ENCODE results near the gene PRR30.

Gene PRR30

DNA sequence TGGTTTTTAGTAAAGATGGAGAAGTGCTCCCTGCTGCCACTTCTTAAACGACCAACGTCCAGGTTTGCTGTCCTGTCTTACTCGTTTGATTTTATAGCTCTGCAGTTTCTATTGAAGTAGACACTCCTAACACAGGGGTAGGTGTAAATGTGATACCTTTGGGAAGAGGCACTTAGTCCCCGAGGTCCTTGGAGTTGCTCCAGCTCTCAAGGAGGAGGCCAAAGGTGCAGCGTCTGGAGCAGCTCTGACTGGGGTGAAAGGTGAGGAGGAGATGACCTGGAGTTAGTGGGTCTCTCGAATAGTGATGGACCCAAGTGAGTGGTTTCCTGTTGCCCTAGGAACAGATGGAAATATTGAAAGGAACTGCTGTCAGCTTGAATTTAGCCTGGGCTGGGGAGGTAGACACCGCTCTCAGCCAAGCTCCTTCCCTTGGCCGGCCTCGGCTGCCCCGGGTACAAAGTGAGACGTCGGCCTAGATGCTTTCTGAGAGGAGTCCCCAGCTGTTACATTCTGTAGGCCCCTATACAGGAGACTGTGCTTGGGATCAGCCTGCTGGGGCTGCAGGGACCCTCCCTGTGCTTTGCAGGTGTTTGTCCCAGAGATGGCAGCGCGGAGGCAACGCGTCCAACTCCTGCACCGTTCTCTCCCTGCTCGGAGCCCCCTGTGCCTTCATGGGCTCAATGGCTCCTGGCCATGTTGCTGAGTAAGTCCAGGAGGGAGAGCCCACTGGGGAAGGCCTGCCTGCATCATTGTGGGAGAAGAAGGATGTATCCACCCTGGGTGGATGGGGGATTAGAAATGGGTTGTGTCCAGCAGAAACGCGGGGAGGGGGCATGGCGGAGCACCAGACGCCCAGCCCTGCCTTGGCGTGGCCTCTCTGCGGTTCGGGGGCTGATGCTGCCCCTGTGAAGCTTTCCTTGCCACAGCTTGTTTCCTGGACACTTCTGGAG, 47.2 kb downstream of the PRR30 start:
- H3K4me3 ChIP-seq (ENCODE audit: low read depth, low read length): no peak overlapping the region
- no peak for TF ChIP-seq CTCF (conservative IDR thresholded peaks at IDR 0.05; ENCODE audit: low read depth, low read length)
- no peak for DNase-seq (ENCODE audit: low read depth)

GRCh38 chr2:27089111-27089954, 49.9 kb downstream of the PRR30 start:
- no peak for DNase-seq (ENCODE audit: low read depth)
- H3K4me3 ChIP-seq (ENCODE audit: low read depth, low read length): no peak overlapping the region
- no peak for TF ChIP-seq CTCF (conservative IDR thresholded peaks at IDR 0.05; ENCODE audit: low read depth, low read length)

GRCh38 chr2:27088634-27089033, 50.6 kb downstream of the PRR30 start:
- no peak overlapping the region for H3K4me3 ChIP-seq (ENCODE audit: low read depth, low read length)
- no peak for TF ChIP-seq CTCF (conservative IDR thresholded peaks at IDR 0.05; ENCODE audit: low read depth, low read length)
- DNase-seq (ENCODE audit: low read depth): no peak

DNA sequence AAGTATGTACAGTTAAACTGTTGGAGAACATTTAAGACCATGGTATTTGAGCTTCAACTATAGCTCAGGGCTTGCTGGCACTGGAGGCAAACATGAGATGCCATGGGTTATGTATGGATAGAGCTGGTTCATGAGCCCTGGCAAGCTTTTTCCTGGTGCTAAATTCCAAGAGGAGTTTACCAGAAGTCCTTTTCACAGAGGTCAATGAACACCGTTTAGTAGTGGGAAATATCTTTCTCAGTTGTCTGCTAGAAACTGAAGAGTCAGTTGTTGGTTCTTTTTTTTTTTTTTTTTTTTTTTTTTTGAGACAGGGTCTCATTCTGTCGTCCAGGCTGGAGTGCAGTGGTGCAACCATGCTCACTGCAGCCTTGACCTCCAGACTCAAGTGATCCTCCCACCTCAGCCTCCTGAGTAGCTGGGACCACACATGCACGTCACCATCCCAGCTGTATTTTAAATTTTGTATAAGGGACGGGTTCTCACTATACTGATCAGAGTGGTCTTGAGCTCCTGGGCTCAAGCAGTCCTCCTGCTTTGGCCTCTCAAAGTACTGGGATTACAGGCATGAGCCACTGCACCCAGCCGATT, 51.3 kb downstream of the PRR30 start:
- no peak overlapping the region for H3K4me3 ChIP-seq (ENCODE audit: low read depth, low read length)
- TF ChIP-seq CTCF (conservative IDR thresholded peaks at IDR 0.05; ENCODE audit: low read depth, low read length): no peak
- DNase-seq (ENCODE audit: low read depth): no peak

Data from choroid plexus epithelial cell (primary cell).